Measurements from ENCODE around the gene LRBA.

- TF ChIP-seq POLR2A (IDR thresholded peaks at IDR 0.05; ENCODE audit: low read length), result no peak
- TF ChIP-seq CTCF (IDR thresholded peaks at IDR 0.05), result no peak
- no peak for TF ChIP-seq RCOR1 (IDR thresholded peaks at IDR 0.05; ENCODE audit: low read depth, low read length)
Observed at GRCh38 chr4:150255610-150256224, 759.4 kb downstream of the LRBA start.

All from A549 (cell line).